PC-9 (cell line): Measurements from ENCODE around the gene SEC16B.

Experiments used
- EZH2 ChIP-seq: fragments of 200-600 bp; sonication (generic); IDR thresholded peaks from 2 replicates; pipeline ENCODE4 v1.8.0; 2017; ENCODE audit warnings: antibody characterized with exemption, low read depth
- TF ChIP-seq, protein P1 (sequence below): fragments of 200-600 bp; sonication (generic); conservative IDR thresholded peaks from 2 replicates; pipeline ENCODE4 v1.6.1; 2017; ENCODE audit warnings: mixed run types, antibody characterized with exemption, mild to moderate bottlenecking, moderate library complexity

DNA sequence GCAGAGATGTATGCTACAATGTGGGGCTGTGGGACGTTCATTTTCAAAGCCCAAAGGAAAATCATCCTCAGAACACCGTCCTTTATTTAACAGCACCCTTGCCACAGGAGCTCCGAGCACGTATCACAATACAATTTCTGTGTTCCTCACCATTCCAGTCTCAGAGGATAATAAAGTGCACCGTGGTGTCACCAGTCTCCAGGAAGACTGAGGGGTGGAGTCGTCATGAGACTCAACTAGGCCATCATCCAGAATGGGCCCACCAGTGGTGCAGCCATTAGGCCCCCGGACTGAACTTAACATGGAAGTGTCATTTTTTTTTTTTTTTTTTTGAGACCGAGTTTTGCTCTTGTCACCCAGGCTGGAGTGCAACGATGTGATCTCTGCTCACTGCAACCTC, 17.2 kb downstream of the SEC16B start:
- TF ChIP-seq, protein P1, sequence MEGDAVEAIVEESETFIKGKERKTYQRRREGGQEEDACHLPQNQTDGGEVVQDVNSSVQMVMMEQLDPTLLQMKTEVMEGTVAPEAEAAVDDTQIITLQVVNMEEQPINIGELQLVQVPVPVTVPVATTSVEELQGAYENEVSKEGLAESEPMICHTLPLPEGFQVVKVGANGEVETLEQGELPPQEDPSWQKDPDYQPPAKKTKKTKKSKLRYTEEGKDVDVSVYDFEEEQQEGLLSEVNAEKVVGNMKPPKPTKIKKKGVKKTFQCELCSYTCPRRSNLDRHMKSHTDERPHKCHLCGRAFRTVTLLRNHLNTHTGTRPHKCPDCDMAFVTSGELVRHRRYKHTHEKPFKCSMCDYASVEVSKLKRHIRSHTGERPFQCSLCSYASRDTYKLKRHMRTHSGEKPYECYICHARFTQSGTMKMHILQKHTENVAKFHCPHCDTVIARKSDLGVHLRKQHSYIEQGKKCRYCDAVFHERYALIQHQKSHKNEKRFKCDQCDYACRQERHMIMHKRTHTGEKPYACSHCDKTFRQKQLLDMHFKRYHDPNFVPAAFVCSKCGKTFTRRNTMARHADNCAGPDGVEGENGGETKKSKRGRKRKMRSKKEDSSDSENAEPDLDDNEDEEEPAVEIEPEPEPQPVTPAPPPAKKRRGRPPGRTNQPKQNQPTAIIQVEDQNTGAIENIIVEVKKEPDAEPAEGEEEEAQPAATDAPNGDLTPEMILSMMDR, result no peak
- no peak for TF ChIP-seq EZH2
